HepG2 (cell line): ENCODE measurements around the gene ZCCHC24. TPM values are rescaled to one million over a fixed set of nuclear protein-coding genes. Genes with fewer than 3 reads are reported as not detected.

Experiments used
- CCAR2 ChIP-seq: fragments of 200-400 bp; formaldehyde crosslinking; optimal IDR thresholded peaks from 2 replicates; pipeline ENCODE3; 2018; ENCODE audit warnings: low read depth, mild to moderate bottlenecking, low read length, moderate library complexity
- GFI1 ChIP-seq: sonication (generic); formaldehyde crosslinking; IDR thresholded peaks from 2 replicates; pipeline ENCODE4 v1.5.0; 2020; ENCODE audit warnings: missing genetic modification reagents, mild to moderate bottlenecking, borderline replicate concordance
- SRY ChIP-seq: sonication (generic); formaldehyde crosslinking; IDR thresholded peaks from 2 replicates; pipeline ENCODE4 v1.8.0; 2022; ENCODE audit warnings: mild to moderate bottlenecking, missing genetic modification reagents
- ZNF337 ChIP-seq: sonication (generic); formaldehyde crosslinking; IDR thresholded peaks from 2 replicates; pipeline ENCODE4 v1.5.1; 2020; ENCODE audit warnings: missing genetic modification reagents, low read depth, mild to moderate bottlenecking, borderline replicate concordance
- ZNF784 ChIP-seq: sonication (generic); formaldehyde crosslinking; IDR thresholded peaks from 2 replicates; pipeline ENCODE4 v1.5.1; 2020; ENCODE audit warnings: missing genetic modification reagents, mild to moderate bottlenecking, borderline replicate concordance
- polyA plus RNA-seq, 8 experiments: library from polyadenylated mRNA; depleted of rRNA in 3 of 8; stranded (reverse) in 7 of 8; unstranded in 1 of 8; fragments of >200 nt; fragmentation: Illumina TruSeq in 4 of 8; extraction: Trizol in 4 of 8; gene quantifications; 2 replicates each; pipeline versions ENCODE4 v1.2.1 to v1.2.3, GENCODE V29; 2011 to 2016; ENCODE audit warnings: low read depth in 4 of 8, missing spikeins in 1 of 8, mixed read lengths in 1 of 8; ENCODE audit not compliant: insufficient read depth in 1 of 8
- total RNA-seq, 5 experiments: library from RNA; depleted of rRNA; stranded (reverse); fragments of >200 nt; fragmentation: Illumina TruSeq; extraction: Trizol; gene quantifications; 2 replicates each; pipeline ENCODE4 v1.2.3, GENCODE V29; 2016; ENCODE audit warnings: low read depth in 1 of 5
- TF ChIP-seq, protein P1 (sequence below): sonication (generic); formaldehyde crosslinking; IDR thresholded peaks from 2 replicates; pipeline ENCODE4 v1.4.0; 2020; ENCODE audit warnings: mild to moderate bottlenecking, missing genetic modification reagents, borderline replicate concordance

Gene ZCCHC24
- total and polyA plus RNA-seq, 2 of the 13 experiments (the other 11 are each of a cell fraction or from before 2014, with no cell fraction given) = 3.1 to 7.9 TPM

- TF ChIP-seq ZNF784 (CRISPR knock-in tag) (no peak), SRY (CRISPR knock-in tag) (no peak), ZNF337 (CRISPR knock-in tag) (no peak), CCAR2 (no peak), GFI1 (CRISPR knock-in tag) (no peak)
- TF ChIP-seq, protein P1, sequence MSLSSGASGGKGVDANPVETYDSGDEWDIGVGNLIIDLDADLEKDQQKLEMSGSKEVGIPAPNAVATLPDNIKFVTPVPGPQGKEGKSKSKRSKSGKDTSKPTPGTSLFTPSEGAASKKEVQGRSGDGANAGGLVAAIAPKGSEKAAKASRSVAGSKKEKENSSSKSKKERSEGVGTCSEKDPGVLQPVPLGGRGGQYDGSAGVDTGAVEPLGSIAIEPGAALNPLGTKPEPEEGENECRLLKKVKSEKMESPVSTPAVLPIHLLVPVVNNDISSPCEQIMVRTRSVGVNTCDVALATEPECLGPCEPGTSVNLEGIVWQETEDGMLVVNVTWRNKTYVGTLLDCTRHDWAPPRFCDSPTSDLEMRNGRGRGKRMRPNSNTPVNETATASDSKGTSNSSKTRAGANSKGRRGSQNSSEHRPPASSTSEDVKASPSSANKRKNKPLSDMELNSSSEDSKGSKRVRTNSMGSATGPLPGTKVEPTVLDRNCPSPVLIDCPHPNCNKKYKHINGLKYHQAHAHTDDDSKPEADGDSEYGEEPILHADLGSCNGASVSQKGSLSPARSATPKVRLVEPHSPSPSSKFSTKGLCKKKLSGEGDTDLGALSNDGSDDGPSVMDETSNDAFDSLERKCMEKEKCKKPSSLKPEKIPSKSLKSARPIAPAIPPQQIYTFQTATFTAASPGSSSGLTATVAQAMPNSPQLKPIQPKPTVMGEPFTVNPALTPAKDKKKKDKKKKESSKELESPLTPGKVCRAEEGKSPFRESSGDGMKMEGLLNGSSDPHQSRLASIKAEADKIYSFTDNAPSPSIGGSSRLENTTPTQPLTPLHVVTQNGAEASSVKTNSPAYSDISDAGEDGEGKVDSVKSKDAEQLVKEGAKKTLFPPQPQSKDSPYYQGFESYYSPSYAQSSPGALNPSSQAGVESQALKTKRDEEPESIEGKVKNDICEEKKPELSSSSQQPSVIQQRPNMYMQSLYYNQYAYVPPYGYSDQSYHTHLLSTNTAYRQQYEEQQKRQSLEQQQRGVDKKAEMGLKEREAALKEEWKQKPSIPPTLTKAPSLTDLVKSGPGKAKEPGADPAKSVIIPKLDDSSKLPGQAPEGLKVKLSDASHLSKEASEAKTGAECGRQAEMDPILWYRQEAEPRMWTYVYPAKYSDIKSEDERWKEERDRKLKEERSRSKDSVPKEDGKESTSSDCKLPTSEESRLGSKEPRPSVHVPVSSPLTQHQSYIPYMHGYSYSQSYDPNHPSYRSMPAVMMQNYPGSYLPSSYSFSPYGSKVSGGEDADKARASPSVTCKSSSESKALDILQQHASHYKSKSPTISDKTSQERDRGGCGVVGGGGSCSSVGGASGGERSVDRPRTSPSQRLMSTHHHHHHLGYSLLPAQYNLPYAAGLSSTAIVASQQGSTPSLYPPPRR (CRISPR knock-in tag) = no peak
- TF ChIP-seq, all 625 proteins: peak for 0
These were observed 14.0 kb downstream of the ZCCHC24 start (continued) for GRCh38 chr10:79431428-79431827.
